ENCODE results near the gene HIGD2B.
"Not testable (repeated sequence)": the region's sequence is repeated elsewhere in the genome, so short reads cannot be mapped to it uniquely, and the experiment has no call there.

The HIGD2B gene

GRCh38 chr15:72642271-72642670 lies 43.7 kb downstream of the HIGD2B start:
- H3K27ac ChIP-seq; H3K36me3 ChIP-seq; H3K9ac ChIP-seq; H3K4me1 ChIP-seq; H3K9me3 ChIP-seq (replicated peaks in 1 of 11); H4K20me1 ChIP-seq; H3K4me3 ChIP-seq; H3K27me3 ChIP-seq; H3K4me2 ChIP-seq: not testable (repeated sequence)

GRCh38 chr15:72639759-72640483 lies 46.1 kb downstream of the HIGD2B start:
- H3K4me2 ChIP-seq; H3K4me3 ChIP-seq; H3K9ac ChIP-seq; H3K36me3 ChIP-seq; H3K4me1 ChIP-seq; H3K9me3 ChIP-seq (replicated peaks in 1 of 11); H3K27ac ChIP-seq; H4K20me1 ChIP-seq; H3K27me3 ChIP-seq: not testable (repeated sequence)

GRCh38 chr15:72636519-72637282 lies 49.3 kb downstream of the HIGD2B start:
- H3K27me3 ChIP-seq; H3K9me3 ChIP-seq (replicated peaks in 1 of 11); H4K20me1 ChIP-seq; H3K36me3 ChIP-seq; H3K4me1 ChIP-seq: not testable (repeated sequence)
- Histone ChIP-seq H3K27ac (peak overlapping the region in 10 of 11 experiments; percentile 33 to 75 (median 63); a peak in 15 of 22 replicates), H3K4me2 (peak overlapping the region in 1 of 11 experiments; percentile 39; a peak in 2 of 22 replicates), H3K4me3 (peak overlapping the region in 8 of 10 experiments; percentile 26 to 59 (median 42); a peak in 9 of 20 replicates), H3K9ac (peak overlapping the region in 9 of 11 experiments; percentile 28 to 67 (median 62); a peak in 11 of 22 replicates)

GRCh38 chr15:72629068-72629570 lies 56.9 kb downstream of the HIGD2B start:
- not testable (repeated sequence) for H3K27me3 ChIP-seq; H3K36me3 ChIP-seq; H4K20me1 ChIP-seq; H3K4me2 ChIP-seq; H3K27ac ChIP-seq; H3K4me1 ChIP-seq; H3K4me3 ChIP-seq; H3K9ac ChIP-seq; H3K9me3 ChIP-seq (replicated peaks in 1 of 11)

- H3K9ac ChIP-seq; H3K36me3 ChIP-seq; H3K4me3 ChIP-seq; H4K20me1 ChIP-seq; H3K9me3 ChIP-seq (replicated peaks in 1 of 11); H3K27me3 ChIP-seq; H3K4me1 ChIP-seq; H3K4me2 ChIP-seq; H3K27ac ChIP-seq: not testable (repeated sequence)
Observed at GRCh38 chr15:72628249-72629067, 57.5 kb downstream of the HIGD2B start.

GRCh38 chr15:72626153-72626552 lies 59.8 kb downstream of the HIGD2B start:
- not testable (repeated sequence) for H3K4me3 ChIP-seq; H3K27me3 ChIP-seq; H3K27ac ChIP-seq; H3K9me3 ChIP-seq (replicated peaks in 1 of 11); H3K4me2 ChIP-seq; H3K4me1 ChIP-seq; H3K36me3 ChIP-seq; H3K9ac ChIP-seq; H4K20me1 ChIP-seq

Measured in BLaER1 treated with 17β-estradiol and CSF1 and Interleukin-3, amounts not matched to agents 10 nM and 100 nM (cell line).